HEK293 (cell line): ENCODE measurements around the gene STARD5.

Experiments
- CTCF ChIA-PET: fragments of 350-600 bp; formaldehyde crosslinking; extraction: SDS; loops from one replicate; lab custom pipeline; 2021; ENCODE audit warnings: antibody characterized with exemption; lab: Yijun Ruan, JAX
- POLR2A ChIA-PET: fragments of 300-600 bp; formaldehyde crosslinking; extraction: SDS; loops from one replicate; lab custom pipeline; 2020; ENCODE audit warnings: antibody characterized with exemption, inconsistent platforms; lab: Yijun Ruan, JAX
- H3K27ac ChIP-seq: fragments of 200-500 bp; sonication (Bioruptor generic); 2 replicates; pipeline ENCODE4 v1.5.1; 2014; ENCODE audit warnings: low read depth, low read length, control low read depth, inconsistent platforms; ENCODE audit errors: extremely low read depth
- H3K36me3 ChIP-seq, 2 experiments: fragments of 200-500 bp in 1 of 2; sonication (Bioruptor generic) in 1 of 2; 1 replicate in 1 of 2; 2 replicates in 1 of 2; pipeline ENCODE4 v1.5.1; 2014 to 2017; ENCODE audit warnings: inconsistent platforms in 2 of 2, low read length in 2 of 2; ENCODE audit not compliant: control insufficient read depth in 2 of 2, insufficient read depth in 1 of 2
- H3K4me1 ChIP-seq: fragments of 200-500 bp; sonication (Bioruptor generic); 2 replicates; pipeline ENCODE4 v1.5.1; 2014; ENCODE audit warnings: mild to moderate bottlenecking, low read length, inconsistent platforms; ENCODE audit not compliant: control insufficient read depth, insufficient read depth
- H3K4me3 ChIP-seq: 2 replicates; pipeline ENCODE4 v1.5.1; 2011; ENCODE audit warnings: low read depth, mild to moderate bottlenecking, control low read depth, low read length, moderate library complexity
- H3K9me3 ChIP-seq: fragments of 200-500 bp; sonication (Bioruptor generic); 2 replicates; pipeline ENCODE4 v1.5.1; 2014; ENCODE audit warnings: low read depth, low read length, inconsistent platforms; ENCODE audit not compliant: control insufficient read depth, insufficient read depth
- HOXA7 ChIP-seq: sonication (generic); formaldehyde crosslinking; IDR thresholded peaks from 2 replicates; pipeline ENCODE4 v1.8.1; 2022; ENCODE audit warnings: missing genetic modification reagents, borderline replicate concordance
- KLF7 ChIP-seq: fragments of 450-650 bp; formaldehyde crosslinking; IDR thresholded peaks from 2 replicates; pipeline ENCODE4 v1.5.1; 2016; ENCODE audit warnings: missing biosample characterization, missing genetic modification characterization, borderline replicate concordance
- OVOL3 ChIP-seq: fragments of 450-650 bp; formaldehyde crosslinking; IDR thresholded peaks from 2 replicates; pipeline ENCODE4 v1.5.1; 2016; ENCODE audit warnings: missing biosample characterization, missing genetic modification characterization
- SALL2 ChIP-seq: fragments of 450-650 bp; formaldehyde crosslinking; IDR thresholded peaks from 2 replicates; pipeline ENCODE4 v1.5.0; 2017; ENCODE audit warnings: missing biosample characterization, mild to moderate bottlenecking, missing genetic modification characterization, borderline replicate concordance
- SP2 ChIP-seq: fragments of 450-650 bp; formaldehyde crosslinking; IDR thresholded peaks from 2 replicates; pipeline ENCODE4 v1.5.1; 2016; ENCODE audit warnings: missing biosample characterization, missing genetic modification characterization
- ZFP3 ChIP-seq: fragments of 450-650 bp; formaldehyde crosslinking; IDR thresholded peaks from 2 replicates; pipeline ENCODE4 v1.5.1; 2016; ENCODE audit warnings: low read depth, missing biosample characterization, missing genetic modification characterization
- ZFP37 ChIP-seq: fragments of 450-650 bp; formaldehyde crosslinking; IDR thresholded peaks from 2 replicates; pipeline ENCODE4 v1.5.1; 2016; ENCODE audit warnings: missing biosample characterization, missing genetic modification characterization
- ZNF549 ChIP-seq: fragments of 450-650 bp; IDR thresholded peaks from 2 replicates; pipeline ENCODE4 v1.5.1; 2018; ENCODE audit warnings: missing biosample characterization, missing genetic modification characterization, mild to moderate bottlenecking, inconsistent platforms, moderate library complexity
- ZNF558 ChIP-seq: fragments of 450-650 bp; formaldehyde crosslinking; IDR thresholded peaks from 2 replicates; pipeline ENCODE4 v1.5.1; 2016; ENCODE audit warnings: missing biosample characterization, missing genetic modification characterization
- ZNF560 ChIP-seq: fragments of 450-650 bp; formaldehyde crosslinking; IDR thresholded peaks from 2 replicates; pipeline ENCODE4 v1.5.1; 2017; ENCODE audit warnings: missing biosample characterization, missing genetic modification characterization, borderline replicate concordance
- ZNF792 ChIP-seq: fragments of 450-650 bp; formaldehyde crosslinking; IDR thresholded peaks from 2 replicates; pipeline ENCODE4 v1.5.1; 2016; ENCODE audit warnings: missing biosample characterization, missing genetic modification characterization
- TF ChIP-seq, protein P1 (sequence below): fragments of 450-650 bp; formaldehyde crosslinking; IDR thresholded peaks from 2 replicates; pipeline ENCODE4 v1.5.1; 2016; ENCODE audit warnings: missing biosample characterization, missing genetic modification characterization
- TF ChIP-seq, protein P2 (sequence below): fragments of 450-650 bp; IDR thresholded peaks from 2 replicates; pipeline ENCODE4 v1.5.1; 2018; ENCODE audit warnings: missing biosample characterization, missing genetic modification characterization
- TF ChIP-seq, protein P3 (sequence below): fragments of 450-650 bp; formaldehyde crosslinking; IDR thresholded peaks from 2 replicates; pipeline ENCODE4 v1.5.1; 2017; ENCODE audit warnings: missing biosample characterization, missing genetic modification characterization
- TF ChIP-seq, protein P4 (sequence below): fragments of 450-650 bp; formaldehyde crosslinking; IDR thresholded peaks from 2 replicates; pipeline ENCODE4 v1.5.1; 2017; ENCODE audit warnings: missing biosample characterization, missing genetic modification characterization
- TF ChIP-seq, protein P5 (sequence below): fragments of 450-650 bp; IDR thresholded peaks from 2 replicates; pipeline ENCODE4 v1.5.1; 2018; ENCODE audit warnings: missing biosample characterization, mild to moderate bottlenecking, missing genetic modification characterization
- TF ChIP-seq, protein P6 (sequence below): fragments of 450-650 bp; formaldehyde crosslinking; IDR thresholded peaks from 2 replicates; pipeline ENCODE4 v1.5.1; 2016; ENCODE audit warnings: missing biosample characterization, missing genetic modification characterization
- TF ChIP-seq, protein P7 (sequence below): fragments of 450-650 bp; formaldehyde crosslinking; IDR thresholded peaks from 2 replicates; pipeline ENCODE4 v1.5.1; 2016; ENCODE audit warnings: missing biosample characterization, missing genetic modification characterization
- TF ChIP-seq, protein P8 (sequence below): fragments of 450-650 bp; formaldehyde crosslinking; IDR thresholded peaks from 2 replicates; pipeline ENCODE4 v1.5.1; 2016; ENCODE audit warnings: missing biosample characterization, missing genetic modification characterization

STARD5 gene

DNA sequence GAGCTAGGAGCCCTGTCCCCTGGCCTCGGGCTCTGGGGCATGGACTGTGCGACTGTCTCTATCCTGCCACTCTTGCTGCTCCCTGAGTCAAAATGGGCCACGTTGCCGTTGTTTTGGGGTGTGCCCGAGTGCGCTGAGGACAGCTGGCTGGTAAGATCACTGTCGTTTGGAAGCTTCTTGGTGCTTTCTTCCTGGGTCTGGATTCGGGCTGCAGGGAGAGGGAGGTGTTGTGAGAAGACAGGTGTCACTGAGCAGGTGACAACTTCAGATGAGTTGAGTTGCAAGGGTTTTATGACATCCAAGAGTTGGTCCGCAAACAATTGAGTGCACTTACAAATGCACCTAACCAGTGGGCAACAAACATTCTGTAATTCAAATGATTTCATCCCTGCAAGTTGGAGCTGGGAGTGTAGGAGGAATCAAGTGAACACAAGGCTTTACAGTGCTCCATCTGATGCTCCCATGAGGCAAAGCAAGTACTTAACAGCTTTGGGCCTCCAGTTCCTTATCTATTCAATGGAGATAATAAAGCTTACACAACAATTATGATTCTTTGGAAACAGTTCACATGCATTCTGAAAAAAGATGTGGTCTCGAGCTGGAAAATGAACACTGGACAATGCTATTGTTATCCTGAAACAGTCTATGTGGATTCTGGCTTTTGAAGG, 11.0 kb upstream of the STARD5 start:
- TF ChIP-seq, protein P1, sequence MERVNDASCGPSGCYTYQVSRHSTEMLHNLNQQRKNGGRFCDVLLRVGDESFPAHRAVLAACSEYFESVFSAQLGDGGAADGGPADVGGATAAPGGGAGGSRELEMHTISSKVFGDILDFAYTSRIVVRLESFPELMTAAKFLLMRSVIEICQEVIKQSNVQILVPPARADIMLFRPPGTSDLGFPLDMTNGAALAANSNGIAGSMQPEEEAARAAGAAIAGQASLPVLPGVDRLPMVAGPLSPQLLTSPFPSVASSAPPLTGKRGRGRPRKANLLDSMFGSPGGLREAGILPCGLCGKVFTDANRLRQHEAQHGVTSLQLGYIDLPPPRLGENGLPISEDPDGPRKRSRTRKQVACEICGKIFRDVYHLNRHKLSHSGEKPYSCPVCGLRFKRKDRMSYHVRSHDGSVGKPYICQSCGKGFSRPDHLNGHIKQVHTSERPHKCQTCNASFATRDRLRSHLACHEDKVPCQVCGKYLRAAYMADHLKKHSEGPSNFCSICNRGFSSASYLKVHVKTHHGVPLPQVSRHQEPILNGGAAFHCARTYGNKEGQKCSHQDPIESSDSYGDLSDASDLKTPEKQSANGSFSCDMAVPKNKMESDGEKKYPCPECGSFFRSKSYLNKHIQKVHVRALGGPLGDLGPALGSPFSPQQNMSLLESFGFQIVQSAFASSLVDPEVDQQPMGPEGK (tag by site-specific recombination) = no peak
- TF ChIP-seq OVOL3 (tag by site-specific recombination) = no peak
- no peak for TF ChIP-seq ZFP37 (tag by site-specific recombination)
- TF ChIP-seq SALL2 (tag by site-specific recombination) = no peak
- TF ChIP-seq, protein P2, sequence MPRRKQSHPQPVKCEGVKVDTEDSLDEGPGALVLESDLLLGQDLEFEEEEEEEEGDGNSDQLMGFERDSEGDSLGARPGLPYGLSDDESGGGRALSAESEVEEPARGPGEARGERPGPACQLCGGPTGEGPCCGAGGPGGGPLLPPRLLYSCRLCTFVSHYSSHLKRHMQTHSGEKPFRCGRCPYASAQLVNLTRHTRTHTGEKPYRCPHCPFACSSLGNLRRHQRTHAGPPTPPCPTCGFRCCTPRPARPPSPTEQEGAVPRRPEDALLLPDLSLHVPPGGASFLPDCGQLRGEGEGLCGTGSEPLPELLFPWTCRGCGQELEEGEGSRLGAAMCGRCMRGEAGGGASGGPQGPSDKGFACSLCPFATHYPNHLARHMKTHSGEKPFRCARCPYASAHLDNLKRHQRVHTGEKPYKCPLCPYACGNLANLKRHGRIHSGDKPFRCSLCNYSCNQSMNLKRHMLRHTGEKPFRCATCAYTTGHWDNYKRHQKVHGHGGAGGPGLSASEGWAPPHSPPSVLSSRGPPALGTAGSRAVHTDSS (tag by site-specific recombination) = no peak
- no peak for TF ChIP-seq ZNF560
- no peak for TF ChIP-seq KLF7
- TF ChIP-seq ZNF549 (tag by site-specific recombination) = no peak
- TF ChIP-seq, protein P3, sequence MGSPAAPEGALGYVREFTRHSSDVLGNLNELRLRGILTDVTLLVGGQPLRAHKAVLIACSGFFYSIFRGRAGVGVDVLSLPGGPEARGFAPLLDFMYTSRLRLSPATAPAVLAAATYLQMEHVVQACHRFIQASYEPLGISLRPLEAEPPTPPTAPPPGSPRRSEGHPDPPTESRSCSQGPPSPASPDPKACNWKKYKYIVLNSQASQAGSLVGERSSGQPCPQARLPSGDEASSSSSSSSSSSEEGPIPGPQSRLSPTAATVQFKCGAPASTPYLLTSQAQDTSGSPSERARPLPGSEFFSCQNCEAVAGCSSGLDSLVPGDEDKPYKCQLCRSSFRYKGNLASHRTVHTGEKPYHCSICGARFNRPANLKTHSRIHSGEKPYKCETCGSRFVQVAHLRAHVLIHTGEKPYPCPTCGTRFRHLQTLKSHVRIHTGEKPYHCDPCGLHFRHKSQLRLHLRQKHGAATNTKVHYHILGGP (tag by site-specific recombination) = no peak
- TF ChIP-seq ZFP3 (tag by site-specific recombination) = no peak
- no peak for TF ChIP-seq SP2 (tag by site-specific recombination)
- TF ChIP-seq, protein P4, sequence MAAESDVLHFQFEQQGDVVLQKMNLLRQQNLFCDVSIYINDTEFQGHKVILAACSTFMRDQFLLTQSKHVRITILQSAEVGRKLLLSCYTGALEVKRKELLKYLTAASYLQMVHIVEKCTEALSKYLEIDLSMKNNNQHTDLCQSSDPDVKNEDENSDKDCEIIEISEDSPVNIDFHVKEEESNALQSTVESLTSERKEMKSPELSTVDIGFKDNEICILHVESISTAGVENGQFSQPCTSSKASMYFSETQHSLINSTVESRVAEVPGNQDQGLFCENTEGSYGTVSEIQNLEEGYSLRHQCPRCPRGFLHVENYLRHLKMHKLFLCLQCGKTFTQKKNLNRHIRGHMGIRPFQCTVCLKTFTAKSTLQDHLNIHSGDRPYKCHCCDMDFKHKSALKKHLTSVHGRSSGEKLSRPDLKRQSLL = no peak
- TF ChIP-seq, protein P5, sequence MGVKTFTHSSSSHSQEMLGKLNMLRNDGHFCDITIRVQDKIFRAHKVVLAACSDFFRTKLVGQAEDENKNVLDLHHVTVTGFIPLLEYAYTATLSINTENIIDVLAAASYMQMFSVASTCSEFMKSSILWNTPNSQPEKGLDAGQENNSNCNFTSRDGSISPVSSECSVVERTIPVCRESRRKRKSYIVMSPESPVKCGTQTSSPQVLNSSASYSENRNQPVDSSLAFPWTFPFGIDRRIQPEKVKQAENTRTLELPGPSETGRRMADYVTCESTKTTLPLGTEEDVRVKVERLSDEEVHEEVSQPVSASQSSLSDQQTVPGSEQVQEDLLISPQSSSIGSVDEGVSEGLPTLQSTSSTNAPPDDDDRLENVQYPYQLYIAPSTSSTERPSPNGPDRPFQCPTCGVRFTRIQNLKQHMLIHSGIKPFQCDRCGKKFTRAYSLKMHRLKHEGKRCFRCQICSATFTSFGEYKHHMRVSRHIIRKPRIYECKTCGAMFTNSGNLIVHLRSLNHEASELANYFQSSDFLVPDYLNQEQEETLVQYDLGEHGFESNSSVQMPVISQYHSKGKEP (tag by site-specific recombination) = no peak
- TF ChIP-seq, protein P6, sequence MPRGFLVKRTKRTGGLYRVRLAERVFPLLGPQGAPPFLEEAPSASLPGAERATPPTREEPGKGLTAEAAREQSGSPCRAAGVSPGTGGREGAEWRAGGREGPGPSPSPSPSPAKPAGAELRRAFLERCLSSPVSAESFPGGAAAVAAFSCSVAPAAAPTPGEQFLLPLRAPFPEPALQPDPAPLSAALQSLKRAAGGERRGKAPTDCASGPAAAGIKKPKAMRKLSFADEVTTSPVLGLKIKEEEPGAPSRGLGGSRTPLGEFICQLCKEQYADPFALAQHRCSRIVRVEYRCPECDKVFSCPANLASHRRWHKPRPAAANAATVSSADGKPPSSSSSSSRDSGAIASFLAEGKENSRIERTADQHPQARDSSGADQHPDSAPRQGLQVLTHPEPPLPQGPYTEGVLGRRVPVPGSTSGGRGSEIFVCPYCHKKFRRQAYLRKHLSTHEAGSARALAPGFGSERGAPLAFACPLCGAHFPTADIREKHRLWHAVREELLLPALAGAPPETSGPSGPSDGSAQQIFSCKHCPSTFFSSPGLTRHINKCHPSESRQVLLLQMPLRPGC (tag by site-specific recombination) = no peak
- TF ChIP-seq, protein P7, sequence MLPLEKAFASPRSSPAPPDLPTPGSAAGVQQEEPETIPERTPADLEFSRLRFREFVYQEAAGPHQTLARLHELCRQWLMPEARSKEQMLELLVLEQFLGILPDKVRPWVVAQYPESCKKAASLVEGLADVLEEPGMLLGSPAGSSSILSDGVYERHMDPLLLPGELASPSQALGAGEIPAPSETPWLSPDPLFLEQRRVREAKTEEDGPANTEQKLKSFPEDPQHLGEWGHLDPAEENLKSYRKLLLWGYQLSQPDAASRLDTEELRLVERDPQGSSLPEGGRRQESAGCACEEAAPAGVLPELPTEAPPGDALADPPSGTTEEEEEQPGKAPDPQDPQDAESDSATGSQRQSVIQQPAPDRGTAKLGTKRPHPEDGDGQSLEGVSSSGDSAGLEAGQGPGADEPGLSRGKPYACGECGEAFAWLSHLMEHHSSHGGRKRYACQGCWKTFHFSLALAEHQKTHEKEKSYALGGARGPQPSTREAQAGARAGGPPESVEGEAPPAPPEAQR (tag by site-specific recombination) = no peak
- no peak for TF ChIP-seq ZNF792 (tag by site-specific recombination)
- no peak for TF ChIP-seq HOXA7 (CRISPR knock-in tag)
- TF ChIP-seq, protein P8, sequence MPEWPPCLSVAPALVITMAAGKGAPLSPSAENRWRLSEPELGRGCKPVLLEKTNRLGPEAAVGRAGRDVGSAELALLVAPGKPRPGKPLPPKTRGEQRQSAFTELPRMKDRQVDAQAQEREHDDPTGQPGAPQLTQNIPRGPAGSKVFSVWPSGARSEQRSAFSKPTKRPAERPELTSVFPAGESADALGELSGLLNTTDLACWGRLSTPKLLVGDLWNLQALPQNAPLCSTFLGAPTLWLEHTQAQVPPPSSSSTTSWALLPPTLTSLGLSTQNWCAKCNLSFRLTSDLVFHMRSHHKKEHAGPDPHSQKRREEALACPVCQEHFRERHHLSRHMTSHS (tag by site-specific recombination) = no peak
- no peak for TF ChIP-seq ZNF558 (tag by site-specific recombination)
- ChIA-PET CTCF (interaction anchor here (0.6 to 2.2 kb wide), 7 partner anchors 9 to 1063 kb away, joined by 3 to 10 read pairs (median 5); partner anchors contain the start of gene STARD5), POLR2A (interaction anchor here (1.3 kb wide), 1 partner anchor 11 kb away, joined by 4 read pairs; the partner anchor contains the start of gene STARD5)
- H3K4me1 ChIP-seq = peaks cover 5% of the 10 kb centered on the region; the same call in 1 of the 2 replicates
- H3K4me3 ChIP-seq = no peak overlapping the region
- no peaks in the 10 kb centered on the region for H3K36me3 ChIP-seq
- no peak overlapping the region for H3K27ac ChIP-seq
- no peaks in the 10 kb centered on the region for H3K9me3 ChIP-seq
